Fibroblast of villous mesenchyme (primary cell): ENCODE data around the gene MUC2. TPM values are rescaled to one million over a fixed set of nuclear protein-coding genes. Genes with fewer than 3 reads are reported as not detected.

ENCODE experiments used
- DNase-seq: peaks from one replicate; pipeline ENCODE4 v3.0.0-alpha.2; 2010; ENCODE audit warnings: low read depth
- H3K4me3 ChIP-seq: 2 replicates; pipeline ENCODE4 v1.5.1; 2011; ENCODE audit warnings: low read depth, mild to moderate bottlenecking, low read length
- CTCF ChIP-seq: IDR thresholded peaks from 2 replicates; pipeline ENCODE4 v1.5.1; 2012; ENCODE audit warnings: low read depth, mild to moderate bottlenecking, low read length; ENCODE audit not compliant: insufficient read depth
- total RNA-seq: library from RNA; depleted of rRNA; stranded (reverse); fragments of >200 nt; gene quantifications from 2 replicates; pipeline ENCODE4 v1.2.3, GENCODE V29; 2012

Gene MUC2
- total RNA-seq, 1 donor, result not detected

DNA sequence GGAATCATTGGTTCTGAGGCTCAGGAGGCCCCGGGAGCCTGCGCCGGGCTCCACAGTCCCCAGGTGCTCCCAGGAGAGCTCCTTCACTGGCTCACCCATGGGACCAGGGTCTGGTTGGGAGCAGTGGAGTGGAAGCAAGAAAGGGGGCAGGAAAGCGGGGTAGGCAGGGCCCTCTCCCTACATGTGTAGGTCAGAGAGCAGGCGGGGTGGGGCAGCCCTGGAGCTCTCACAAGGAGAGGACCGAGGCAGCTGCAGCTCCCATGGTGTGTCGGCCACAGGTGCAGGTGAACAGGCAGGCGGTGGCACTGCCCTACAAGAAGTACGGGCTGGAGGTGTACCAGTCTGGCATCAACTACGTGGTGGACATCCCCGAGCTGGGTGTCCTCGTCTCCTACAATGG is 28.3 kb downstream of the MUC2 start:
- no peak for TF ChIP-seq CTCF
- no peak for DNase-seq
- H3K4me3 ChIP-seq, result no peak overlapping the region

DNA sequence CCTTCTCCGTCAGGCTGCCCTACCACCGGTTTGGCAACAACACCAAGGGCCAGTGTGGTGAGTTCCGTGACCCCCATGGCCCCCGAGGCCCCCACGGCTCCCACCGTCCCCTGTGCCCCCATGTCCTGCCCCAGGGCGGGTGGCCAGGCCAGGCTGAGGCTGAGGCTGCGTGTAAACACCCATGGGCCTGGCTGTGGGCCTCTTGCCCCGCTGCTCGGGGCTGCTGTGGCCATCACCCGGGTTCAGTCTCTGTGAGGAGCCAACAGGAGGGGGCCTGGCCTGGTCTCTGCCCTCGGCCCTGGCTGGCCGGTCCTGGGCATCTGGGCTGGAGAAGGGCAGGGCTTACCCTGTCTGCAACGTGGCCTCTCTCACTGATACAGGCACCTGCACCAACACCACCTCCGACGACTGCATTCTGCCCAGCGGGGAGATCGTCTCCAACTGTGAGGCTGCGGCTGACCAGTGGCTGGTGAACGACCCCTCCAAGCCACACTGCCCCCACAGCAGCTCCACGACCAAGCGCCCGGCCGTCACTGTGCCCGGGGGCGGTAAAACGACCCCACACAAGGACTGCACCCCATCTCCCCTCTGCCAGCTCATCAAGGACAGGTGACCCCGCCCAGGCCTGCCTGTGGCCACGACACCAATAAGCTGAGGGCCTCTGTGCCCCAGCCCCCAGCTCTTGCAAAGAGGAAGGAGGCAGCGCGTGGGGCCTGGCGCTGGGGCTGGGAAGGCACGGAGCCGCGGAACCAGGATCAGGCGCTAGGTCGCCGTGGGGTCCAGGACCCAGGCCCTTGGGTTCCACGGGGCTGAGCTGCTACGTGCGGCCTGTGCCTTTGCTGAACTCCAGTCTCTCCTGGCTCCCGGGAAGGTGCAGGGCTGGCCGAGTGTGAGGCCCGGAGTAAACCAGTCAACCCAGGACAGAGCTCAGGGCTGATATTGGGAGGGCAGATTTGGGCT is 29.0 kb downstream of the MUC2 start:
- H3K4me3 ChIP-seq, result no peak overlapping the region
- no peak for TF ChIP-seq CTCF
- DNase-seq, result no peak

DNA sequence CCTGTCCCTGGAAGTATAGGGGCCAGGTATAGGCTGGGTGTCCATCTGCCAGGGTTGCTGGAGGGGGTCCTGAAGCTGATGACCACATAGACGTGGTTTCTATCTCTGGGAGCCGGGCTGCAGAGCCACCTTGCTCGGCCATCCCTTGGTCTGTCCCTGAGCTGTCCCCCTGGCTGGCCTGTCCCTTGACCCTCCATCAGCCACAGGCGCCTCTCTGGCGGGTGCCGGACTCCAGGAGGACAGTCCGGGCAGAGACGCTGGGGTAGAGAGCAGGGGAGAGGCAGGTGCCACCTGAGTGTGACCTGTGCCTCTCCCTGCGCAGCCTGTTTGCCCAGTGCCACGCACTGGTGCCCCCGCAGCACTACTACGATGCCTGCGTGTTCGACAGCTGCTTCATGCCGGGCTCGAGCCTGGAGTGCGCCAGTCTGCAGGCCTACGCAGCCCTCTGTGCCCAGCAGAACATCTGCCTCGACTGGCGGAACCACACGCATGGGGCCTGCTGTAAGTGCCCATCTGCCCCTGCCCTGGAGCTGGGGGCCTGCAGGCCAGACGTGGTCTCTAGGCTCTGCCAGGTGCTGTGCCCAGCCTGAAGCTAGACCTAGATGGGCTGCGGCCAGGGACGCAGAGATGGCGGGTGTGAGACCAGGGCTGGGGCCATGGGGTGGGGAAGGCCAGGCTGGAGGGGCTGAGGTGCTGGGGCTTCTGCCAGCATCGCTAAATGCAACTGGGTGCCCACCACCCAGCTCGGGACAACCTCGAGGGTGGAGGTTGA is 29.9 kb downstream of the MUC2 start:
- no peak for DNase-seq
- TF ChIP-seq CTCF, result no peak
- H3K4me3 ChIP-seq, result no peak overlapping the region

- TF ChIP-seq CTCF, result no peak
- no peak for DNase-seq
- H3K4me3 ChIP-seq, result no peak overlapping the region
Observed at GRCh38 chr11:1105183-1105565, 30.5 kb downstream of the MUC2 start.

GRCh38 chr11:1106387-1106786 is 31.7 kb downstream of the MUC2 start:
- no peak overlapping the region for H3K4me3 ChIP-seq
- no peak for DNase-seq
- no peak for TF ChIP-seq CTCF

- no peak for DNase-seq
- no peak overlapping the region for H3K4me3 ChIP-seq
- no peak for TF ChIP-seq CTCF
Observed at GRCh38 chr11:1107316-1108245, 32.9 kb downstream of the MUC2 start.
